Nephron (organoid): Measurements from ENCODE around the gene MLPH.

Source experiments
- H3K27ac Mint-ChIP-seq, 3 experiments: 2 replicates each; pipeline ENCODE4 v1.8.0; 2020; ENCODE audit warnings: mixed read lengths in 3 of 3, mild to moderate bottlenecking in 2 of 3, moderate library complexity in 1 of 3
- H3K27me3 Mint-ChIP-seq: 2 replicates; pipeline ENCODE4 v1.8.0; 2021; ENCODE audit warnings: low read depth, mild to moderate bottlenecking, moderate library complexity, mixed read lengths
- H3K36me3 Mint-ChIP-seq: 2 replicates; pipeline ENCODE4 v1.8.0; 2020; ENCODE audit warnings: low read depth, mixed read lengths
- H3K4me1 Mint-ChIP-seq: 2 replicates; pipeline ENCODE4 v1.8.0; 2020; ENCODE audit warnings: mixed read lengths
- H3K4me3 Mint-ChIP-seq, 3 experiments: 2 replicates each; pipeline ENCODE4 v1.8.0; 2020; ENCODE audit warnings: mild to moderate bottlenecking in 3 of 3, mixed read lengths in 3 of 3, moderate library complexity in 2 of 3
- H3K9me3 Mint-ChIP-seq: 2 replicates; pipeline ENCODE4 v1.8.0; 2020; ENCODE audit warnings: mixed read lengths
- TF ChIP-seq, protein P1 (sequence below), 3 experiments: fragments of 200-600 bp; sonication (generic); IDR thresholded peaks; one replicate each; pipeline ENCODE4 v1.5.0; 2021; ENCODE audit warnings: antibody characterized with exemption in 3 of 3; ENCODE audit not compliant: unreplicated experiment in 3 of 3

MLPH gene, protein sequence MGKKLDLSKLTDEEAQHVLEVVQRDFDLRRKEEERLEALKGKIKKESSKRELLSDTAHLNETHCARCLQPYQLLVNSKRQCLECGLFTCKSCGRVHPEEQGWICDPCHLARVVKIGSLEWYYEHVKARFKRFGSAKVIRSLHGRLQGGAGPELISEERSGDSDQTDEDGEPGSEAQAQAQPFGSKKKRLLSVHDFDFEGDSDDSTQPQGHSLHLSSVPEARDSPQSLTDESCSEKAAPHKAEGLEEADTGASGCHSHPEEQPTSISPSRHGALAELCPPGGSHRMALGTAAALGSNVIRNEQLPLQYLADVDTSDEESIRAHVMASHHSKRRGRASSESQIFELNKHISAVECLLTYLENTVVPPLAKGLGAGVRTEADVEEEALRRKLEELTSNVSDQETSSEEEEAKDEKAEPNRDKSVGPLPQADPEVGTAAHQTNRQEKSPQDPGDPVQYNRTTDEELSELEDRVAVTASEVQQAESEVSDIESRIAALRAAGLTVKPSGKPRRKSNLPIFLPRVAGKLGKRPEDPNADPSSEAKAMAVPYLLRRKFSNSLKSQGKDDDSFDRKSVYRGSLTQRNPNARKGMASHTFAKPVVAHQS

DNA sequence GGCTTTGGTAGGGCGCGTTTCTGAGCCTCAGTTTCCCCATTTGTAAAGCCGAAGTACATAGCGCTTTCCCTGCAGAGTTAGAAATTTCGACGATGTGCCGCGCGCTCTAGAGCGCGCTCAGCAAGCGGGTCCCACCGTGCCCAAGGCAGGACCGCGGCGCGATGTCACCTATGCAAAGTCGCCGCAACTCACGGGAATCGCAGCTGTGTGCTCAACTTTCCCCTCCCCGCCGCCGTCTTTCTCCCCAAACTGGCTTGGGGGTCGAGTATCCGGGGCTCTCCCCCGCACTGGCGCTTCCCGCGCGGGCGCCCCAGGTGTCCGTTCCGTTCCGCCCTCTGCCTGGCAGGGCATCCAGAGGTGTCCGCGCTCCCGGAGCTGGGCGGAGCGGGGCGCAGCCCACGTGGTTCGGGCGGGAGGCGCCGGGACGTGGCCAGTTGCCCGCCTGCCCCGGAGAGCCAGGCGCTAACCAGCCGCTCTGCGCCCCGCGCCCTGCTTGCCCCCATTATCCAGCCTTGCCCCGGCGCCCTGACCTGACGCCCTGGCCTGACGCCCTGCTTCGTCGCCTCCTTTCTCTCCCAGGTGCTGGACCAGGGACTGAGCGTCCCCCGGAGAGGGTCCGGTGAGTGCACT, at the start of gene MLPH:
MLPH (plus strand) TSS at position 433 of the 630 bp plus-strand sequence. CDS start 6,176 bp downstream, outside the sequence.
- TF ChIP-seq, protein P1, sequence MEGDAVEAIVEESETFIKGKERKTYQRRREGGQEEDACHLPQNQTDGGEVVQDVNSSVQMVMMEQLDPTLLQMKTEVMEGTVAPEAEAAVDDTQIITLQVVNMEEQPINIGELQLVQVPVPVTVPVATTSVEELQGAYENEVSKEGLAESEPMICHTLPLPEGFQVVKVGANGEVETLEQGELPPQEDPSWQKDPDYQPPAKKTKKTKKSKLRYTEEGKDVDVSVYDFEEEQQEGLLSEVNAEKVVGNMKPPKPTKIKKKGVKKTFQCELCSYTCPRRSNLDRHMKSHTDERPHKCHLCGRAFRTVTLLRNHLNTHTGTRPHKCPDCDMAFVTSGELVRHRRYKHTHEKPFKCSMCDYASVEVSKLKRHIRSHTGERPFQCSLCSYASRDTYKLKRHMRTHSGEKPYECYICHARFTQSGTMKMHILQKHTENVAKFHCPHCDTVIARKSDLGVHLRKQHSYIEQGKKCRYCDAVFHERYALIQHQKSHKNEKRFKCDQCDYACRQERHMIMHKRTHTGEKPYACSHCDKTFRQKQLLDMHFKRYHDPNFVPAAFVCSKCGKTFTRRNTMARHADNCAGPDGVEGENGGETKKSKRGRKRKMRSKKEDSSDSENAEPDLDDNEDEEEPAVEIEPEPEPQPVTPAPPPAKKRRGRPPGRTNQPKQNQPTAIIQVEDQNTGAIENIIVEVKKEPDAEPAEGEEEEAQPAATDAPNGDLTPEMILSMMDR (IDR thresholded peaks at IDR 0.05; ENCODE audit: unreplicated experiment in 3 of 3), result no peak
- Mint-ChIP-seq H3K4me3 (peak within 1 kb of the TSS; percentile 75 to 81 (median 77)), H3K9me3 (peaks cover 24% of the 10 kb centered on the region), H3K27ac (no peak within 1 kb of the TSS), H3K4me1 (peaks cover 11% of the 10 kb centered on the region), H3K27me3 (peaks cover 87% of the 10 kb centered on the region), H3K36me3 (no peaks in the 10 kb centered on the region)

DNA sequence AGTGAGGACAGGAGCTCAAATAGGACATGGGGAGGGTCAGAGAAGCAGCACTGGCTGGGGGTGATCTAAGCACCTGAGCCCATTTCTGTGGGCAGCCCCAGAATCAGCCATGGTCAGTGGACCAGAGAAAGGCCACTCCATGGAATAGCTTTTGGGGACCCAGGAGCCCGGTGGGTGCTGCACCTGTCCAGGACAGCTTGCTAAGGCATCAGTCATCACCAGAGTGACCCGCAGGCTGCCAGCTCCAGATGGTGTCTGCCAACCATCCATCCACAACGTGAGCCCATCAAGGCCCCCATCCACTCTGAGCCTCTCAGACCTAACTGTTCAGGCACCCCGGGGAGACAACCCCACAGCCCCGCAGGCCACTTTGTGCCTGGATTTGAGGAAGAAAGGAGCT, 49.5 kb upstream of the MLPH start:
- peaks cover 5% of the 10 kb centered on the region for H3K9me3 Mint-ChIP-seq
- TF ChIP-seq, protein P1 (IDR thresholded peaks at IDR 0.05; ENCODE audit: unreplicated experiment in 3 of 3), result no peak

DNA sequence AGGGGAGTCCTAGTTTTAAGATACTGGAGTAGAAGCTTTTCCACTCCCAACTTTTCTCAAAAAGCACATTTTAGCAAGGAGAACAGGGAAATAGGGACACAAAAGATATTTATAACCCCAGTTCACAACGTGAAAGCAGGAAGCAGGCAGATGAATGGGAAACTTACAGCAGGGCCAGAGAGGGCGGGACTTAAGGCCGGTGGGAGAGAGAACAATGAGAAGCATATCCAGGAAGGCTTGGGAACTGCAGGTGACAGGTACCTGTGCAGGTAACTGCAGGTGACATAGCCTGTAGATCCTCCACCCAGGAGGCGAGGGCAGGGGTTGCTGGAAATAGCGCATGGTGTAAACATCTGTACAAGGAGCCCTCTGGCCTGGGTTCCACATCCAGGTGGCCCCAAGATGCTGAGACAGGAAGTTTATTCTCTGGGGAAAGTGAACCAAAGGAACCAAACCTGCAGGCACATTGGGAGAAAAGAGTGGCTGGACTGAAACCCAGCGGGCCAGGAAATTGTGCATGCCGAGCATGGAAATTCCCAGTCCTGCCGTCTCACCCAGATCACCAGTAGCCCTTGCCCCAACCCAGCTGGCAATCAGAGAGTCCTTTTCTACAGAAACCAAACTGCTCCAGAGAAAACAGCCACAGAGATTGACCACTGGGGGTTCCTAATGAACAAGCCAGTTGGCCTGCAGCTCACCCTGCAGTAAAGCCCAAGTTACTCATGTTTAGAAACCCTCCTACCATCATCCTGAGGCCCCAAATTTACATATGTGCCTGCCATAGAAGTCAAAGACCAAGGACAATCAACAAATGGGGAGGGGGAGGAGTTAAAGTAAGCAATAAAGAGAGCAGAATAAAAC, 48.7 kb upstream of the MLPH start:
- H3K9me3 Mint-ChIP-seq, result peaks cover 5% of the 10 kb centered on the region
- peaks cover 4% of the 10 kb centered on the region for H3K36me3 Mint-ChIP-seq
- peaks cover 64% of the 10 kb centered on the region for H3K4me1 Mint-ChIP-seq
- TF ChIP-seq, protein P1 (IDR thresholded peaks at IDR 0.05; ENCODE audit: unreplicated experiment in 3 of 3), result no peak
- H3K27me3 Mint-ChIP-seq, result no peaks in the 10 kb centered on the region
- H3K4me3 Mint-ChIP-seq, result no peak overlapping the region
- H3K27ac Mint-ChIP-seq, result peak overlapping the region; percentile 88 to 91 (median 91)

More for the DNA sequence above, 49.5 kb upstream of the MLPH start:
- Mint-ChIP-seq H3K4me1 (peaks cover 59% of the 10 kb centered on the region), H3K27me3 (no peaks in the 10 kb centered on the region), H3K36me3 (peaks cover 4% of the 10 kb centered on the region), H3K27ac (peak overlapping the region; percentile 84 to 91 (median 88)), H3K4me3 (no peak overlapping the region)

DNA sequence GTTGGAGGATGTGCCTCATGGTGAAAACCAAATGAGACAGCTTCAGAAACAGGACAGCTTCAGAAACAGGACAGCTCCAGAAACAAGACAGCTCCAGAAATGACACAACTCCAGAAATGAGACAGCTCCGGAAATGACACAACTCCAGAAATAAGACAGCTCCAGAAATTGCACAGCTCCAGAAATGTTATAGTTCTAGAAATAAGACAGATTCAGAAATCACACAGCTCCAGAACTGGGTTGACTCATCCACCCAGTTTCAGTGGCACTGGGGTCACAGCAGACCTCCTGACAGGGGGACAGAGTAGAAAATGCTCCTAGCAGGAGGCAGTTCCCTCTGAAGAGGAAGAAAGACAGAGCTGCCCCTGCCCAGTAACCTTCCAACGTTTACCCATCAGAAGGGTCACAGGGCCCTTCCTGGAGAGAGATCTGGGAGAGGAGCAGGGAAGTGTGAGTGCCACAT, 46.2 kb upstream of the MLPH start:
- Mint-ChIP-seq H3K4me3 (no peak overlapping the region), H3K27me3 (no peaks in the 10 kb centered on the region), H3K4me1 (peaks cover 60% of the 10 kb centered on the region), H3K36me3 (peaks cover 4% of the 10 kb centered on the region), H3K27ac (peak overlapping the region; percentile 95 to 97 (median 96)), H3K9me3 (peaks cover 5% of the 10 kb centered on the region)
- TF ChIP-seq, protein P1 (IDR thresholded peaks at IDR 0.05; ENCODE audit: unreplicated experiment in 3 of 3), result no peak

DNA sequence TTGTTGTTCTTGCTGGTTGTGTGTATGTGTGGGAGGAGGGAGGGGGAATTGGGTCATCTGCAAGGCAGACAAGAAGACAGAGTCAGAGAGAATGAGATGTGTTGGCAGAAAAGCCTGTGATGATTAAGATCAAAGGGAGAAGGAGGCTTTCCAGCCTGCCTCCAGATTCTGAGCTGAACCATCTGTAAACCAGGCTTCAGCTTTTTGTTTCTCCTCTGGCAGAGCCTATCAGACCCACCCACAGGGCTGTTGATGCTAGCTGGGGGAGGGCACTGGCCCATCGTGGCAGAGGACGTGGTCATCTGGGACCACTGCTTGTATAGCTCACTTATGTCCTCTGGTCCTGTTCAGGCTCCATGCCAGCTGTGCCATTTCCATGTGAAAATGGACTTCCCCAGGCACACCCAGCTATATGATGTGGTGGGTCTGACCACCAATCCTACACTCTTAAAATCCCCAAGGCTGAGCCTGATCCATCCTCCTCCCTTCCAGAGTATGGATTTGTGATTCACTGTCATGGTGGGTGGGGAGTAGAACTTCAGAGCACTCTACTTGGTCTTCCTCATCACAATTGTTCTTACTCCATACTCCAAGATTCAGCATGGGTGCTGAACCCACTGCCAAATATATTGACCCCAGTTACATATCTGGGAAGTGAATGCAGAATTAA, 45.3 kb upstream of the MLPH start:
- TF ChIP-seq, protein P1 (IDR thresholded peaks at IDR 0.05; ENCODE audit: unreplicated experiment in 3 of 3), result no peak
- H3K4me1 Mint-ChIP-seq, result peaks cover 61% of the 10 kb centered on the region
- H3K27ac Mint-ChIP-seq, result peak overlapping the region; percentile 95 to 97 (median 96)
- peak overlapping the region; percentile 13 to 33 (median 13) for H3K4me3 Mint-ChIP-seq
- H3K9me3 Mint-ChIP-seq, result peaks cover 5% of the 10 kb centered on the region
- no peaks in the 10 kb centered on the region for H3K27me3 Mint-ChIP-seq
- peaks cover 4% of the 10 kb centered on the region for H3K36me3 Mint-ChIP-seq
